T-helper 17 cell (primary cell): ENCODE results near the gene XKR7. TPM values are rescaled to one million over a fixed set of nuclear protein-coding genes. Genes with fewer than 3 reads are reported as not detected.

Experiments used
- ATAC-seq: fragments of 150-1000 bp; cut with Tn5 transposase; 2 replicates; pipeline ENCODE4 v1.10.0; 2021; ENCODE audit warnings: mild to moderate bottlenecking, moderate library complexity
- DNase-seq, 3 donors: peaks; one replicate each; pipeline versions ENCODE4 v3.0.0 to v3.0.0-alpha.2; 2020 to 2021
- H3K9me3 ChIP-seq: one replicate; pipeline ENCODE4 v1.7.0; 2013; ENCODE audit warnings: low read length, mild to moderate bottlenecking; ENCODE audit not compliant: control insufficient read depth, poor library complexity, severe bottlenecking
- H3K27ac Mint-ChIP-seq: one replicate; pipeline ENCODE4 v1.8.0; 2022; ENCODE audit warnings: mild to moderate bottlenecking, moderate library complexity, mixed read lengths
- H3K27me3 Mint-ChIP-seq: one replicate; pipeline ENCODE4 v1.8.0; 2022; ENCODE audit warnings: mixed read lengths
- H3K36me3 Mint-ChIP-seq: one replicate; pipeline ENCODE4 v1.8.0; 2022; ENCODE audit warnings: low read depth, mixed read lengths
- H3K4me1 Mint-ChIP-seq: one replicate; pipeline ENCODE4 v1.8.0; 2022; ENCODE audit warnings: mild to moderate bottlenecking, mixed read lengths
- H3K4me3 Mint-ChIP-seq: one replicate; pipeline ENCODE4 v1.8.0; 2022; ENCODE audit warnings: mild to moderate bottlenecking, moderate library complexity, mixed read lengths
- total RNA-seq, 4 donors: library from RNA in 2 of 4; stranded (reverse) in 2 of 4; gene quantifications; one replicate each; pipeline ENCODE4 v1.2.3 and lab custom pipeline; 2022 to 2026

XKR7 gene
- total RNA-seq, 2 donors from 2014 or later, result not detected

DNA sequence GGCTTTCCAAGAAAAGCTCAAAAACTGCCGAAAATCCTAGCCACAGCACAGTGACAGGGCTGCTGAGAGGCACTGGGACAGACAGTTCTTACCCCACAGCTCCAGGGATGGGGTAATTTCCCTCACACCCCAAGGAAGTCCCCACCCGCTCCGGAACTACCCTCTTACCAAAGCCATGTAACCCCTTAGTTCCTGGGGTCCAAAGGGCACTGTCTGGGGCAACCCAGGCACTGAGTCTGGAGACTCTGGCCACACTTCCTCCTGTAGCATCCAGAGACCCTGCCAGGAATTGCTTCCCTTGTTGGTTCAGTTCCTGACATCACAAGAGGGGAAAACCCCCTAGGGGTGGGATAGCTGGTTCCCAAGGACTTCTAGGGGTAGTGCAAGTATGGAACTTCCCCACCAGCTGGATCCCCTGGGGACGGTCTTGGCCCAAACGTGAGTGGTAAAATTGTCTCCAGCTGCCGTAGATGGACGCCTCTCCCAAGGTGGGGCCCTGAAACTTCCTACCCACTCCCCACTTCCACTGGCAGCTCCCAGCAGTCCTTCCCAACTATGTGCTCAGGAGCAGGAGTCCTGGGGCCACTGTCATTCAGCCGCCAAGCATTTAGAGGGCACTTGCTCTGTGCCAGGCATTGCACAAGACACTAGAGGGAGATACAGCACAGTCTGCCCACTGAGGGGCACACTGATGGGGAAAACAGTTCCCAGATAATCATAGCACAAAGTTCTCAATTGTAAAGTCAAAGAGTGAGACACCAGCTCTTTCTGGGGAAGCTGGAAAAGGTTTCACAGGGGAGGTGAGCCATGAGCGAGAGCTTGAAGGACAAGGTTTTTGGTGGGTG, 66.9 kb downstream of the XKR7 start:
- ATAC-seq (peak; percentile 15), DNase-seq (no peak)
- H3K4me3 Mint-ChIP-seq, result no peak overlapping the region
- H3K4me1 Mint-ChIP-seq, result peaks cover 5% of the 10 kb centered on the region
- H3K9me3 ChIP-seq, result no peaks in the 10 kb centered on the region
- peaks cover 3% of the 10 kb centered on the region for H3K36me3 Mint-ChIP-seq
- peaks cover 67% of the 10 kb centered on the region for H3K27me3 Mint-ChIP-seq
- H3K27ac Mint-ChIP-seq, result no peak overlapping the region

DNA sequence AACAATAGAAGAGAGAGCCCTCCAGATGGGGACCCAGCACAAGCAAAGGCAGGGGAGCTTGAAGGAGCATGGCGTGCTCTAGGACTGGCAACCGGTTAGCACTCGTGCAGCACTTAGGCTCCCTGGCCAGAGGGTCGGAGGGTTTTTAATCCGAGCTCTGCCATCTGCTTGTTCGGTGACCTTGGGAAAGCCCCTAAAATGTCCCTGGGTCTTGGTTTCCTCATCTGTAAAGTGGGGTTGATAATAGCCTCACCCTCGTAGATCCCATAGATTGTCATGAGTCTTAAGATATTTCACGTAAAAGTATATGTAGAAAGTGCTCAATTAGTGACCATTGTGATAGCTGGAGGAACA, 67.5 kb downstream of the XKR7 start:
- Mint-ChIP-seq H3K27ac (no peak overlapping the region), H3K36me3 (peaks cover 5% of the 10 kb centered on the region), H3K4me1 (peaks cover 5% of the 10 kb centered on the region), H3K27me3 (peaks cover 65% of the 10 kb centered on the region), H3K4me3 (no peak overlapping the region)
- ATAC-seq (no peak), DNase-seq (no peak)
- no peaks in the 10 kb centered on the region for H3K9me3 ChIP-seq

DNA sequence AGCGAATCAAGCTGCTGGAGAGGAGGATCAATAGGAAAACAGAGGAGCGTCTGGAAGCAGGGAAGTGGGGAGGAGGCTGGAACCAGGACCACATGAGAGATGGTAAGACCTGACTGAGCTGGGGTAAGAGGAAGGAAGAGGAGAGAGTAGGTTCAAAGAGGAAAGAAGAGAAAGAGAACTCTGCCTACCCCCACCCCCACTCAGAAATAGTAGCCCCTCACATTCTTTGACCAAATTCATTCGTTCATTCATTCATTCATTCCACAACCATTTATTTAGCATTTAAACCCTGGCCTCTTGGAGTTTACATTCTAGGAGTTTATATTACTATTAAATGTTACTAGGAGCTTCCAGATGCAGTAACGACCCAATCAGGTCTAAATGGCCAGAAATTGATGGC, 68.3 kb downstream of the XKR7 start:
- Mint-ChIP-seq H3K27me3 (peaks cover 73% of the 10 kb centered on the region), H3K4me1 (peaks cover 8% of the 10 kb centered on the region), H3K36me3 (peaks cover 5% of the 10 kb centered on the region), H3K4me3 (no peak overlapping the region), H3K27ac (no peak overlapping the region)
- ATAC-seq, result no peak
- DNase-seq, result no peak
- no peaks in the 10 kb centered on the region for H3K9me3 ChIP-seq

DNA sequence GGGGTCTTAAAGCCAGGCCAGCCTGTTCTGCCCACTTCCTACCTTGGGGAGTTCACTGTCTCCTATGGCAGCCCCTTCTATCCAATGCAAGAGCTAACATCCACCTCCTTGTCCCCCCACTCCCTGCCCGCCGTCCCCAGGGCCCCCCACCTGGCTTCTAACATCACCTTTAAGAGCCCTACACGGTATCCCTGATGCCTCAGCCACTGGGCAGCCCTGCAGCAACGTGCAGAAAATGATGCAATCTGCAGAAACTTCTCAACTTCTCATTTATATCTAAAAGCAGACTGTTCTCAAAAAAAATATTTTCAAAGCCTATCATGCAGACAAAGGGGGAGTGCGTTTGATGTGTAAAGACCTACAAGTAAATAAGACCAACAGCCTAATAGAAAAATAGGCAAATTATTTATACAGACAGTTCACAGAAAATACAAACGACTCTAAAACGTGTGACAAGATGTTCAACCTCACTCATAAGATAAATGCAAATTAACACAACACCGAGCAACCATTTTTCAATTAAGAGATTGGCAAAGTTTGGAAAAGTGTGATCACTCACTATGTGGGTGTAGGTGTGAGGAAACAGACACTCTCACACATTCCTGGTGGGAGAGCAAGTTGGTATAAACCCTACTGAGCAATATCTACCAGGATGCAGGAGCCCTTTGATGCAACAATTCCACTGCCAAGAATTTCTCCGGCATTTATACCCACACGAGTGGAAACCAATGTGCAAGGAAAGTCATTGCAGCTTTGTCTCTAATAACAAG, 69.0 kb downstream of the XKR7 start:
- Mint-ChIP-seq H3K36me3 (peaks cover 5% of the 10 kb centered on the region), H3K27me3 (peaks cover 75% of the 10 kb centered on the region), H3K27ac (no peak overlapping the region), H3K4me1 (peaks cover 8% of the 10 kb centered on the region), H3K4me3 (no peak overlapping the region)
- DNase-seq, result no peak
- H3K9me3 ChIP-seq, result no peaks in the 10 kb centered on the region
- ATAC-seq, result no peak

DNA sequence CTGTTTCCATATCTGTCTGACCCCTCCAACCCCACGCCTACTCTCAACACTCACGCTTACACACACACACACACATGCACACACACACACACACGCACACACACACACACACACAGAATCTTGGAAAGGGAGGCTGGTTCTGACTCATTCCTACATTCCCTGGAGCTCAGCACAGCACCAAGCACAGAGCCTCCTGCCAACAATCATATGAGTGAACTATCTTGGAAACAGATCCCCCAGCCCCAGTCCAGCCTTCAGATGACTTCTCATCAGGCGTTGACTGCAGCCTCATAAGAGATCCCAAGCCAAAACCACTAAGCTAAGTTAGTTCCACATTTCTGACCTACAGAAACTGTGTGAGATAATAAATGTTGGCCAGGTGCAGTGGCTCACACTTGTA, 70.0 kb downstream of the XKR7 start:
- Mint-ChIP-seq H3K27ac (no peak overlapping the region), H3K27me3 (peaks cover 78% of the 10 kb centered on the region), H3K36me3 (peaks cover 5% of the 10 kb centered on the region), H3K4me3 (no peak overlapping the region), H3K4me1 (peaks cover 8% of the 10 kb centered on the region)
- ATAC-seq, result no peak
- no peak for DNase-seq
- H3K9me3 ChIP-seq, result no peaks in the 10 kb centered on the region

DNA sequence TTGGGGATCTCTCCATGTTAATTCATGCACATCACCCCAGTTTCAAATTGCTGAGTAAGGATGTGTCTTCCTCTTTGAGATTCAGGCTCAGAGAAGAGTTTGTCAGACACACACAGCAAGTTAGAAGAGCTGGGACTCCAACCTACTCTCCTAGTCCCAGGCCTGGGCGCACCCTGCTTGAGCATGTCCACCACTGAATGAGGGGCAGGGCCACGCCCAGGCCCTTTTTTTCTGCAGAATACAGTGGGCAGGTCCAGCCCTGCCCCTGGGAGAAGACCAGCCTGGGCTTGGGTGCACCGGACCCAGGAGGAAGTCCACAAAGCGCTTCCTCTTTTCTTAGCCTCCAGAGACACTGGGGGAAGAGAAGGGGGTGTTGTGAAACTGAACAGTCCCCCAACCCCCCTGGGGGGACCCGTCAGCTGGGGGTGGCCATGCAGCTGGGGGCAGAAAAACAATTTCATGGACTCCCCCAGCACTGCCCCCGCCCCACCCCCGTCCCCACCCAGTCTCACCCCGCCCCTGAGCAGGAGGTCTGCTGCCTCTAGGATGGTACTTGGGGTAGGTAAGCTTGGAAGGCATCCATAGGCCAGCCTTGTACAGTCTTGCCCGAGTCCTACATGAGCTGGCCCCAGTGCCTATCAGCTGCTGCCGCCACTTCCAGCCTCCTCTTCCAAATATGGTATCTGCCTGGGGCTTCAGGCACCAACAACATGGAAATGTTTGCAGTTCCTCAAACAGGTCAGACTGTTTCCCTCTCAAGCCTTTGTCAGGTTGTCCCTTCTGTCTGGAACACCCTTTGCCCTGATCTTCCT, 72.4 kb downstream of the XKR7 start:
- ATAC-seq, result peak; percentile 76
- H3K9me3 ChIP-seq, result no peaks in the 10 kb centered on the region
- Mint-ChIP-seq H3K36me3 (peaks cover 2% of the 10 kb centered on the region), H3K27ac (no peak overlapping the region), H3K4me3 (no peak overlapping the region), H3K27me3 (peaks cover 79% of the 10 kb centered on the region), H3K4me1 (peaks cover 3% of the 10 kb centered on the region)
- no peak for DNase-seq

DNA sequence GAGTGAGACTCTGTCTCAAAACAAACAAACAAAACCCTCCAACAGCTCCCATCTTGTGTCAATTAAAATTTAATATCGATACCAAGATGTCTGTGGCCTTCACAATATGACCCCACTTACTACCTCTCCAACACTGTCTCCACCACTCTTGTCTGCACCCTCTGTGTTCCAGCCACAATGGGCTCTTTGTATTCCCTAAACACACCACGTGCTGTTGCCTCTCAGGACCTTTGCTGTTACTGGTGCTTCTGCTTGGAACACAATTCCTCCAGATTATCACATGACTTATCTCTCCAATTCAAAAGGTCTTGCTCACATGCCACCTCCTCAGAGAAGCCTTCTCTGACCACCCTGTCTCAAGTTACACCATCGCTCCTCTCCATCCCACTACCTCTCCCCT, 78.0 kb downstream of the XKR7 start:
- no peak overlapping the region for H3K4me3 Mint-ChIP-seq
- DNase-seq (no peak), ATAC-seq (no peak)
- H3K9me3 ChIP-seq, result no peaks in the 10 kb centered on the region
- H3K27ac Mint-ChIP-seq, result no peak overlapping the region
- no peaks in the 10 kb centered on the region for H3K4me1 Mint-ChIP-seq
- peaks cover 7% of the 10 kb centered on the region for H3K36me3 Mint-ChIP-seq
- peaks cover 83% of the 10 kb centered on the region for H3K27me3 Mint-ChIP-seq

DNA sequence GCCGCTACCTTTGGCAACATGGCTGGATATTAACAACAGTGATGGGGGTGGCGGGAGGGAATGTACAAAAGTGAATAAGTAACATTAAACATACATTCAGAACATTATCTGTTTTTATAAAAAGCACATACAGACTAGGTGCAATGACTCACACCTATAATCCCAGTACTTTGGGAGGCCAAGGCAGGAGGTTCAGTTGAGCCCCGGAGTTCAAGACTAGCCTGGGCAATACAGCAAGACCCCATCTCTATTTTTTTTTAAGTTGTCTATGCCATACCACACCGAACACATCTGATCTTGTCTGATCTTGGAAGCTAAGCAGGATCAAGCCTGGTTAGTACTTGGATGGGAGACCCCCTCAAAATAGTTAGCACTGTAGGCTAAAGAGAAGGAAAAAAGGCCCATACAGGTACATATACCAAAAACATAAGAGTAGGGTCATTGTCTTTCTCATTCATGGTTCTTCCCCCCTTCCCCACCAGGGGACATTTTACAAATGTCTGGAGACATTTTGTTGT, 82.4 kb downstream of the XKR7 start:
- peaks cover 16% of the 10 kb centered on the region for H3K36me3 Mint-ChIP-seq
- no peak overlapping the region for H3K27ac Mint-ChIP-seq
- H3K4me3 Mint-ChIP-seq, result peak overlapping the region; percentile 28
- H3K9me3 ChIP-seq, result no peaks in the 10 kb centered on the region
- DNase-seq (no peak), ATAC-seq (no peak)
- H3K4me1 Mint-ChIP-seq, result peaks cover 13% of the 10 kb centered on the region
- peaks cover 76% of the 10 kb centered on the region for H3K27me3 Mint-ChIP-seq

DNA sequence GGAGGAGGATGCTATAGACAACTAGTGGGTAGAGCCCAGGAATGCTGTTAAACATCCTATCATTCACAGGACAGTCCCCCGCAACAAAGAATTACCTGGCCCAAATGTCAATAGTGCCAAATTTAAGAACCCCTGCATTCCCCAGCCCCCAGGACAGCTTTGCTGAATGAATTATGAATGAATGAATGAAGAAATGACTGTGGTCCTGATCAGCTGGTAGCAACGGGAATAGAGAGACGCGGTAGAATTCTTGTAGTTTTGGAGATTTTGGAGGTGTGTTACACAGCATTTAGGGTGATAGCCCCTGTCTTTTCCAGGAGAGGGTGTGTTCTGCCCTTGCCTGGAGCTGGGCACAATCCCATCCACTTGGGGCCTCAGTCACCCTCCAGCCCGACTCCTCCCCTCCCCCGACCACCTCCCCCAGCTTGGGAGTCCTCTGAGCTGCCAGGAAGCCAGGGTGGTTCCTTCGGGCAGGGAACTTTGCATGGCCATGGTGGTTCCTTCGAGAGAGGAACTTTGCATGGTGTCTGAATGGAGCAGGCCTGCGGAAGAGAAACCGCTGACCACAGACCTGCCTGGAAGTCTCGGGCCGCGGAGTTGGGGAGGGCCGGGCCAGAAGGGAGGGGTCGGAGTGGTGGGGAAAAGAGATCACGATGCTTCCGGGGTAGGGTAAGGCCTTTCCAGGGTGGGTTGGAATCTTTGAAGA, 83.1 kb downstream of the XKR7 start:
- Mint-ChIP-seq H3K27me3 (peaks cover 70% of the 10 kb centered on the region), H3K4me1 (peaks cover 13% of the 10 kb centered on the region), H3K4me3 (peak overlapping the region; percentile 82), H3K36me3 (peaks cover 14% of the 10 kb centered on the region), H3K27ac (peak overlapping the region; percentile 73)
- H3K9me3 ChIP-seq, result no peaks in the 10 kb centered on the region
- ATAC-seq (peak; percentile 35), DNase-seq (no peak)

DNA sequence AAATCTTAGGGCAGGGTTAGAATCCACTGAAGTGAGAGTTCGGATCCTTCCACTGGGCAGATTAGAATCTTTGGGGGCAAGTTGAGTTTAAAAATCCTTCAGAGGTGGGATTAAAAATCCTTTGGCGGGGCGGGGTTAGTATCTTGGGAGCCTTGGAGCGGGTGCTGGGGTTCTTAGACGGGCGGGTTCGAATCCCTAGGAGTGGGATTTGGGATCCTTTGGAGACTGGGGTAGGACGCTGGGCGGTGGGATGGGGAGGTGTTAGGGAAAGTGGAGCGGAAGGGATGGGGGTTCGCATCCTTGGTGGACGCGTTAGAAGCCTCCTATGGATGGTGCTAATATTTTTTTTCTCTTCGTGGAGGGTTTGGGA, 83.8 kb downstream of the XKR7 start:
- H3K27me3 Mint-ChIP-seq, result peaks cover 63% of the 10 kb centered on the region
- H3K36me3 Mint-ChIP-seq, result peaks cover 10% of the 10 kb centered on the region
- DNase-seq, result no peak
- H3K27ac Mint-ChIP-seq, result peak overlapping the region; percentile 73
- H3K4me3 Mint-ChIP-seq, result peak overlapping the region; percentile 82
- ATAC-seq, result no peak
- peaks cover 13% of the 10 kb centered on the region for H3K4me1 Mint-ChIP-seq
- no peaks in the 10 kb centered on the region for H3K9me3 ChIP-seq

DNA sequence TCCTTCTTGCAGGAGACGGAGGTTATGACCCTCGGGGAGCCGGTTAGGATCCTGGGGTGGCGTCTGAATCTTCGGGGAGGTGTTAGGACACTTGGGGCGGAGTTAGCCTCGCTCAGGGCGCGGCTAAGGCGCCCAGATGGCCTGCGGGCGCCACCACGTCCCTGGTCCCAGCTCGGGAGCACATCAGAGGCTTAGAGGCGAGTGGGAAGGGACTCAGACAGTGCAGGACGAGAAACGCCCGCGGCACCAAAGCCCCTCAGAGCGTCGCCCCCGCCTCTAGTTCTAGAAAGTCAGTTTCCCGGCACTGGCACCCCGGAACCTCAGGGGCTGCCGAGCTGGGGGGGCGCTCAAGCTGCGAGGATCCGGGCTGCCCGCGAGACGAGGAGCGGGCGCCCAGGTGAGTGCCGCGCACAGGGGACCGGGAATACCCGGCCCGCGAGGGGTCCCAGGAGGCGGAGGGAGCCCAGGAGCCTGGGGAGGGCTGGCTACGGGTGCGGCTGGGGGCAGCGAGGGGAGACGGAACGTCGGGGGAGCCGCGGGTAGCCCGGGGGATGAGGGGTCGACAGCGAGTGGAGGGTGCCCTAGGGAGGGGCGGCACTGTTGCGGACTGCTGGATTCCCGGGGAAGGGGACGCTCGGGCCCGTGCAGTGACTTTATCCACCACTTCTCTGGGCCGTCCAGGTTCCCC, 84.3 kb downstream of the XKR7 start, which contains the start of gene HCK:
TSS of gene HCK (plus strand) at position 153 of the 688 bp plus-strand sequence.
- Mint-ChIP-seq H3K36me3 (peaks cover 10% of the 10 kb centered on the region), H3K4me1 (peaks cover 13% of the 10 kb centered on the region), H3K27me3 (peaks cover 66% of the 10 kb centered on the region), H3K4me3 (peak within 1 kb of the TSS; percentile 82), H3K27ac (peak within 1 kb of the TSS; percentile 73)
- ATAC-seq (peak; percentile 58), DNase-seq (no peak)
- no peaks in the 10 kb centered on the region for H3K9me3 ChIP-seq

DNA sequence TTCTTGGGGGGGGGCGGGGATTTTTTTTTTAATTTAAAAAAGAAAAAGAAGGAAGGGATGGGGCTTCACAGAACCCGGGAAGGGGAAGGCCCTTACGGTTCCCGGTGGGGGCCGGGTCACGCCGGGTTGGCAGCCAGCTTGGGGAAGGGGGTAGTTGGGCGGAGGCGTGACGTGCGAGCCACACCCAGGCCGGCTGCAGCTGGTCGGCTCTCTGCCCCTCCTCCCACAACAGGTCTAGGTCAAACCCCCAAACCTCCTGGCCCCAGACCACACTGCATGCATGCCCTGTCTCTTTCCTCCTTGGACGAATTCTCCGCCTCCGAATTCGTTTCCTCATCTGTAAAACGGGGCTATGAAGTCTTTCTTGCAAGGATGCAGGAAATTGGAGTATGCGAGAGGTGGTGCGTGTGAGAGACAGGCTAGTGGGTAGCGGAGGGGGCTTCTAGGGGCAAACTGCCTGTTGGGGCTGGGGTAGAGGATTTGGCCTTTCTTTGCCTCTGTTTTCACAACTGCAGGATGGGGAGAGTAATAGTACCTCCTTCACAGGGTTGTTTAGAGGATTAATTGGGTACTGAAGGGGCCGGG, 84.9 kb downstream of the XKR7 start:
- peak overlapping the region; percentile 82 for H3K4me3 Mint-ChIP-seq
- H3K9me3 ChIP-seq, result no peaks in the 10 kb centered on the region
- H3K27me3 Mint-ChIP-seq, result peaks cover 66% of the 10 kb centered on the region
- H3K27ac Mint-ChIP-seq, result no peak overlapping the region
- H3K4me1 Mint-ChIP-seq, result peaks cover 13% of the 10 kb centered on the region
- H3K36me3 Mint-ChIP-seq, result peaks cover 10% of the 10 kb centered on the region
- peak; percentile 25 for ATAC-seq
- no peak for DNase-seq
